Transverse colon (tissue), 4 donors: ENCODE data around the gene VPS11.

Experiments used
- EP300 ChIP-seq: sonication (generic); formaldehyde crosslinking; IDR thresholded peaks from one replicate; pipeline ENCODE4 v1.6.1; 2017; ENCODE audit warnings: antibody characterized with exemption, low read depth
- POLR2A ChIP-seq: fragments of 450-650 bp; IDR thresholded peaks from one replicate; pipeline ENCODE4 v1.6.1; 2016; ENCODE audit warnings: antibody characterized with exemption, mild to moderate bottlenecking, moderate library complexity
- POLR2AphosphoS5 ChIP-seq, 3 donors: sonication (generic); formaldehyde crosslinking; IDR thresholded peaks; one replicate each; pipeline ENCODE4 v1.6.1; 2016; ENCODE audit warnings: antibody characterized with exemption in 3 of 3
- TF ChIP-seq, protein P1 (sequence below), 5 experiments: fragments of 200-600 bp in 3 of 5; fragments of 450-650 bp in 2 of 5; sonication (generic) in 3 of 5; IDR thresholded peaks; 1 replicate in 2 of 5; 2 replicates in 3 of 5; pipeline ENCODE4 v1.5.1; 2016 to 2017; ENCODE audit warnings: antibody characterized with exemption in 5 of 5, inconsistent platforms in 3 of 5, mild to moderate bottlenecking in 2 of 5, moderate library complexity in 1 of 5

DNA sequence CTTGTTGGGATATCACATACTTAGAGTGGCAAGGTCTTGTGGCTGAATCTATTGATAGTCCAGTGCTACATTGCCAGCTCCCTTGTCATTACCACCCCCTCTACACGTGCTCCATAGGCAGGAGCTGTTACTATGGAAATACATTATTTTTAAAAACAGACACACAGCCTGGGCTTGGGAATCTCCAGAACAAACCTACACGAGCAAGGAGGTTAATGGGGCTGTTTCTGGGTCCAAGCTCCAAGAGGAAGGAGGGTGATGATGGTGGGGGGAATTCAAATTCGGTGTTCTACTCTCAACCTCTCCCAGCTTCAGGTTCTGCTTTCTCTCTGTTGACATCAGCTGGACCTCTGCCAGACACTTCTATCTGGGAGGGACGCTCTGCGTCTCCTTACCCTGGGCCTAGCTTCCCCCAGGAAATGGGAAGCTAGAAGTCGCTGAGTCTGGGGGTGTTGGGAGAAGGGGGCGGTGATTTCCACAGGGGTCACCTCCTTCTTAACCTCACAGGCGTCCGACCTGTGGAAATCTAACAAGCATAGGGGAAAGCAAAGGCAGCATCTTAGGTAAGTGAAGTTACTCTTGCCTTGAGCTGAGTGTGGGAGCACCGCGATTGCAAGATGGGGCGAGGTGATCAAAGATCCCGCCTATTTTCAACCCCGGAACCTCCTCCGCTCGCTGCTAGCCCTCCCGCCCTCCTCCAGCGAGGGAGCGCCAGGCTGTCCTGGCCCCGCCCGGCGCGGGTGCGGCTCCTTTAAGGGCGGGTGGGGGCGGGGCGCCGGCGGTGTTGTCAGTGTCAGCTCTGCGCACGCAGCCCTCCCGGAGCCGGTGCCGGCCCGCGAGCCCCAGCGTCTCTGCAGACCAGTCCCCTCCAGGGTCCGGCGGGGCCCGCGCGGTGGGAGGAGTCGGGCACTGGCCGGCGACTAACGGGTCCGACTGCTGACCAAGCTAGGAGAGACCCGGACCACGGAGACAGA is 39.2 kb downstream of the VPS11 start, which contains the start of gene C2CD2L:
- TF ChIP-seq EP300 = no peak
- TF ChIP-seq, protein P1, sequence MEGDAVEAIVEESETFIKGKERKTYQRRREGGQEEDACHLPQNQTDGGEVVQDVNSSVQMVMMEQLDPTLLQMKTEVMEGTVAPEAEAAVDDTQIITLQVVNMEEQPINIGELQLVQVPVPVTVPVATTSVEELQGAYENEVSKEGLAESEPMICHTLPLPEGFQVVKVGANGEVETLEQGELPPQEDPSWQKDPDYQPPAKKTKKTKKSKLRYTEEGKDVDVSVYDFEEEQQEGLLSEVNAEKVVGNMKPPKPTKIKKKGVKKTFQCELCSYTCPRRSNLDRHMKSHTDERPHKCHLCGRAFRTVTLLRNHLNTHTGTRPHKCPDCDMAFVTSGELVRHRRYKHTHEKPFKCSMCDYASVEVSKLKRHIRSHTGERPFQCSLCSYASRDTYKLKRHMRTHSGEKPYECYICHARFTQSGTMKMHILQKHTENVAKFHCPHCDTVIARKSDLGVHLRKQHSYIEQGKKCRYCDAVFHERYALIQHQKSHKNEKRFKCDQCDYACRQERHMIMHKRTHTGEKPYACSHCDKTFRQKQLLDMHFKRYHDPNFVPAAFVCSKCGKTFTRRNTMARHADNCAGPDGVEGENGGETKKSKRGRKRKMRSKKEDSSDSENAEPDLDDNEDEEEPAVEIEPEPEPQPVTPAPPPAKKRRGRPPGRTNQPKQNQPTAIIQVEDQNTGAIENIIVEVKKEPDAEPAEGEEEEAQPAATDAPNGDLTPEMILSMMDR (IDR thresholded peaks at IDR 0.05) = no peak
- TF ChIP-seq POLR2A = peak; percentile 63
- peak; percentile 64 to 81 (median 81) for TF ChIP-seq POLR2AphosphoS5 (IDR thresholded peaks at IDR 0.05)
